Measurements from ENCODE around the gene PARD6A.

GRCh38 chr16:67650023-67650422 is 10.7 kb upstream of the PARD6A start:
- TF ChIP-seq POLR2AphosphoS5 (IDR thresholded peaks at IDR 0.05; ENCODE audit: low read depth, low read length) (no peak), POLR2A (IDR thresholded peaks at IDR 0.05; ENCODE audit: low read depth, low read length) (no peak)

Data from GM12892 (cell line).